CD4-positive, alpha-beta memory T cell (primary cell): ENCODE data around the gene ETDB. TPM values are rescaled to one million over a fixed set of nuclear protein-coding genes. Genes with fewer than 3 reads are reported as not detected.
"Not testable (repeated sequence)": the region's sequence is repeated elsewhere in the genome, so short reads cannot be mapped to it uniquely, and the experiment has no call there.

Experiments used
- CTCF ChIA-PET: fragments of 350-600 bp; sonication (Branson Sonifier 250); formaldehyde crosslinking; loops from one replicate; lab custom pipeline; 2021; ENCODE audit warnings: inconsistent platforms; ENCODE audit not compliant: partially characterized antibody; lab: Charles Lee
- POLR2A ChIA-PET: fragments of 350-600 bp; sonication (Branson Sonifier 250); formaldehyde crosslinking; loops from one replicate; lab custom pipeline; 2021; ENCODE audit not compliant: partially characterized antibody; lab: Charles Lee
- DNase-seq, 5 donors: peaks; one replicate each; pipeline versions ENCODE4 v3.0.0 to v3.0.0-alpha.2; 2020 to 2022; ENCODE audit warnings: mixed read lengths in 1 of 5
- H3K27ac ChIP-seq: one replicate; pipeline ENCODE4 v1.7.0; 2013; ENCODE audit warnings: low read depth, low read length
- H3K27me3 ChIP-seq: 2 replicates; pipeline ENCODE4 v1.7.0; 2013; ENCODE audit warnings: mild to moderate bottlenecking, low read length, moderate library complexity; ENCODE audit not compliant: insufficient read depth
- H3K36me3 ChIP-seq: 2 replicates; pipeline ENCODE4 v1.7.0; 2013; ENCODE audit warnings: mild to moderate bottlenecking, low read length, moderate library complexity; ENCODE audit not compliant: insufficient read depth
- H3K4me1 ChIP-seq: 2 replicates; pipeline ENCODE4 v1.7.0; 2013; ENCODE audit warnings: mild to moderate bottlenecking, low read length, moderate library complexity; ENCODE audit not compliant: insufficient read depth
- H3K4me3 ChIP-seq, 2 donors: one replicate each; pipeline ENCODE4 v1.7.0; 2013; ENCODE audit warnings: low read length in 2 of 2, mild to moderate bottlenecking in 1 of 2
- H3K9me3 ChIP-seq, 2 donors: one replicate each; pipeline ENCODE4 v1.7.0; 2013; ENCODE audit warnings: low read length in 2 of 2, control low read depth in 1 of 2; ENCODE audit not compliant: control insufficient read depth in 1 of 2
- H3K27ac Mint-ChIP-seq, 7 donors: one replicate each; pipeline ENCODE4 v1.8.0; 2020 to 2021; ENCODE audit warnings: mixed read lengths in 7 of 7, mild to moderate bottlenecking in 6 of 7, inconsistent platforms in 3 of 7, moderate library complexity in 3 of 7
- H3K27me3 Mint-ChIP-seq, 2 donors: one replicate each; pipeline ENCODE4 v1.8.0; 2020 to 2021; ENCODE audit warnings: mixed read lengths in 2 of 2
- H3K36me3 Mint-ChIP-seq, 2 donors: one replicate each; pipeline ENCODE4 v1.8.0; 2020 to 2021; ENCODE audit warnings: mixed read lengths in 2 of 2, inconsistent platforms in 1 of 2, mild to moderate bottlenecking in 1 of 2
- H3K4me1 Mint-ChIP-seq, 4 donors: one replicate each; pipeline ENCODE4 v1.8.0; 2020 to 2021; ENCODE audit warnings: mixed read lengths in 4 of 4, mild to moderate bottlenecking in 1 of 4
- H3K4me3 Mint-ChIP-seq, 8 donors: one replicate each; pipeline ENCODE4 v1.8.0; 2020 to 2021; ENCODE audit warnings: mixed read lengths in 8 of 8, mild to moderate bottlenecking in 7 of 8, moderate library complexity in 6 of 8, inconsistent platforms in 3 of 8
- H3K9me3 Mint-ChIP-seq, 8 donors: one replicate each; pipeline ENCODE4 v1.8.0; 2020 to 2021; ENCODE audit warnings: mixed read lengths in 8 of 8, mild to moderate bottlenecking in 5 of 8, inconsistent platforms in 3 of 8, moderate library complexity in 1 of 8
- intact Hi-C: fragments of 100-400 bp; cut with micrococcal nuclease; formaldehyde crosslinking; loops from one replicate; pipeline ENCODE4 v1.15.1; 2023
- polyA plus RNA-seq, 2 donors: library from polyadenylated mRNA; unstranded; fragments of 300-500 nt; fragmentation: Illumina TruSeq; gene quantifications; one replicate each; pipeline ENCODE4 v1.2.3, GENCODE V29; 2021
- total RNA-seq, 2 experiments: library from RNA; stranded (reverse); gene quantifications; one replicate each; pipeline ENCODE4 v1.2.3, GENCODE V29; 2021

Gene ETDB
- total and polyA plus RNA-seq, 4 experiments from 2014 or later = not detected

DNA sequence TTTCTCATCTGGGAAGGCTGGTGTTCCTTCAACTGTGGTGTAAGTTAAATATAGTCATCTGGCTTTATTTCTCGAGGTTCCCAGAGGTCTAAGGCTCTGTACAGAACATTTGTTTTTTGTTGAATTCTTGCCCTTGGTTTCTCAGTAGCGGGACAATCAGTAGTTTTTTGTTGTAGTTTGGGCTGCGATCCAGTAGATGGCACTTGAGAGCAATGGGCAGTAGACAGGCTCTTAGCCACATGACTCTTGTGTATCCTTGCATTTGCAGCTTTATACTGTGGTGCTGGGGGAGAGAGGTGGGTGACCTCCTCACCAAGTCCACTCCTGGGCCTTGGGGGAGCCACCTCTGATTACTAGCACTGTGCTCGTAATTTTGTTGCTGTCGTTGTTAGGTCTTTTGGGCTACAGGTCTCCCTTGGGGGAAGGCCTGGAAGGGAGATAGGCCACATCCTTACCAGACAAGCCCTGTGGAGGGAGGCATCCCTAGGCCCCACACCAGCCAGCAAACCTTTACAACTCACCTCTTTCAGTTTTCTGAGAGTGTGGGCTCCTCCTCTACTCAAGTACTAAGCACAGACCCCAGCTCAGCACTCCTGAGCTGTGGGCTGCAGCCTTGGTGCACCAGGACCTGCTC, 8.1 kb downstream of the ETDB start:
- Histone ChIP-seq H3K9me3 (no peaks in the 10 kb centered on the region), H3K4me1 (no peaks in the 10 kb centered on the region), H3K27me3 (no peaks in the 10 kb centered on the region), H3K36me3 (no peaks in the 10 kb centered on the region), H3K27ac (no peak overlapping the region), H3K4me3 (no peak overlapping the region)
- H3K4me3 Mint-ChIP-seq = no peak overlapping the region
- POLR2A ChIA-PET = no interaction called here
- H3K27ac Mint-ChIP-seq = no peak overlapping the region
- CTCF ChIA-PET = no interaction called here
- no peaks in the 10 kb centered on the region for H3K9me3 Mint-ChIP-seq
- H3K27me3 Mint-ChIP-seq = peaks cover 10 to 18% of the 10 kb centered on the region in 2 donors
- DNase-seq = peak in 4 of 5 donors; percentile 32 to 46 (median 41)
- peaks cover 0 to 1% (median 0%) of the 10 kb centered on the region in 4 donors for H3K4me1 Mint-ChIP-seq
- intact Hi-C loops = no loop called here
- no peaks in the 10 kb centered on the region for H3K36me3 Mint-ChIP-seq

DNA sequence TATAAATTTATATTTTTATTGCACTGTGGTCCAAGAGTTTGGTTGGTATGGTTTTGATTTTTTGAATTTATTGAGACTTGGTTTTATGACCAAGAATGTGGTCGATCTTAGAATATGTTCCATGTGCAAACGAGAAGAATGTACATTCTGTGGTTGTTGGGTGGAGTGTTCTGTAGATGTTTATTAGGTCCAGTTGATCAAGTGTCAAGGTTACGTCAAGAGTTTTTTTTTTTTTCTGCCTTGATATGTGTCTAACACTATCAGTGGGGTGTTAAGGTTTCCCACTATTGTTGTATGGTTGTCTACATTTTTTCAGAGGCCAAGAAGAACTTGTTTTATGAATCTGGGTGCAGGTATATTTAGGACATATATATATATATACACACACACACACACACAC, 10.8 kb downstream of the ETDB start:
- Histone ChIP-seq H3K36me3 (no peaks in the 10 kb centered on the region), H3K4me1 (no peaks in the 10 kb centered on the region), H3K9me3 (no peaks in the 10 kb centered on the region), H3K27me3 (no peaks in the 10 kb centered on the region), H3K27ac (no peak overlapping the region), H3K4me3 (no peak overlapping the region)
- POLR2A ChIA-PET = no interaction called here
- no peaks in the 10 kb centered on the region for H3K36me3 Mint-ChIP-seq
- H3K27me3 Mint-ChIP-seq = peaks cover 11 to 20% of the 10 kb centered on the region in 2 donors
- H3K27ac Mint-ChIP-seq = no peak overlapping the region
- H3K9me3 Mint-ChIP-seq = no peaks in the 10 kb centered on the region
- no peak overlapping the region for H3K4me3 Mint-ChIP-seq
- peaks cover 0 to 1% (median 0%) of the 10 kb centered on the region in 4 donors for H3K4me1 Mint-ChIP-seq
- CTCF ChIA-PET = no interaction called here
- intact Hi-C loops = no loop called here
- DNase-seq = no peak

DNA sequence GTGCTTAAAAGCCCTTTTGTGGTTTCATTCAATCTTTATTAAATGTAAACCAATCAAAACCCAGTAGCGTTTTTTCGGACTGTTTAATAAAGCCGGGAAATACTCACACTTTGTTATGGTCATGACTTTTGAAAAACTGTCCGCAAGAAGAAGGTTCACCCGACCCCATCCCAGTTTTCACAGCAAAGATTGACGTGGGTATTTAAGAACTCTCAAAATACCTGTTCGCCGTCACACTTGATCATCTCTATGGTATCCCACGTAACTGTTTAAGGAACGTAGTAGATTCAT, 20.9 kb downstream of the ETDB start:
- no peaks in the 10 kb centered on the region for H3K9me3 ChIP-seq
- intact Hi-C loops = no loop called here
- peak overlapping the region in 3 of 7 donors; percentile 51 to 84 (median 72) for H3K27ac Mint-ChIP-seq
- H3K36me3 ChIP-seq = no peaks in the 10 kb centered on the region
- peak overlapping the region in 6 of 8 donors; percentile 75 to 85 (median 82) for H3K4me3 Mint-ChIP-seq
- no peak for DNase-seq
- POLR2A ChIA-PET = no interaction called here
- H3K4me3 ChIP-seq = no peak overlapping the region
- H3K4me1 Mint-ChIP-seq = peaks cover 5 to 19% (median 6%) of the 10 kb centered on the region in 4 donors
- peaks cover 0 to under 1% of the 10 kb centered on the region in 2 donors for H3K27me3 Mint-ChIP-seq
- no peaks in the 10 kb centered on the region for H3K27me3 ChIP-seq
- CTCF ChIA-PET = no interaction called here
- H3K36me3 Mint-ChIP-seq = no peaks in the 10 kb centered on the region
- no peaks in the 10 kb centered on the region for H3K4me1 ChIP-seq
- H3K27ac ChIP-seq = no peak overlapping the region
- no peaks in the 10 kb centered on the region for H3K9me3 Mint-ChIP-seq

DNA sequence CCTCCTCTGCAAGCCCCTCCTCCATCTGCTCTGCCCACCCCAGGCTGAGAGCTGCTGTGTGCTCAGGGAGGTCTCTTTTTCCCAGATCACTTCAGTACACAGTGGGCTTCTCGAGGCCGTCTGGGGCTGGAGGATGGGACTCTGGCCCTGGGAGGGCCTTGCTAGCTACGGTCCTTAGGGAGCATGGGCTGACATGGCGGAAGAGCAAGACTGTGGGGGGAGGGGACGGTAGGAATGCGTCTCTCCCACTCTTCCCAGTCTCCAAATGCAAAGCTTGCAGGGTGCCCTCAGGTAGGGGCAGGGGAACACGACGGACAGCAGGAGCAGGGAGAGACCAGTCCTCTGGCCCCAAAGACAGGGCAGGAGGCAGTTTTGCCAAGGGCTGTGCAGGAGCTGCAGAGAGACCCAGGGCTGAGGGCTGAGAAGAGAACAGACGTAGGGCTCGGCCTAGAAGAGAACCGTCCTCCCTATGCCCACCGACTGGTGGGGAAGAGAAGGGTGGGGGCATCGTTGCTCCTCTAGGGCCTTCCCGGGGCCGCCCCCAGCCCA, 23.1 kb downstream of the ETDB start:
- H3K4me1 Mint-ChIP-seq = peaks cover 5 to 19% (median 6%) of the 10 kb centered on the region in 4 donors

DNA sequence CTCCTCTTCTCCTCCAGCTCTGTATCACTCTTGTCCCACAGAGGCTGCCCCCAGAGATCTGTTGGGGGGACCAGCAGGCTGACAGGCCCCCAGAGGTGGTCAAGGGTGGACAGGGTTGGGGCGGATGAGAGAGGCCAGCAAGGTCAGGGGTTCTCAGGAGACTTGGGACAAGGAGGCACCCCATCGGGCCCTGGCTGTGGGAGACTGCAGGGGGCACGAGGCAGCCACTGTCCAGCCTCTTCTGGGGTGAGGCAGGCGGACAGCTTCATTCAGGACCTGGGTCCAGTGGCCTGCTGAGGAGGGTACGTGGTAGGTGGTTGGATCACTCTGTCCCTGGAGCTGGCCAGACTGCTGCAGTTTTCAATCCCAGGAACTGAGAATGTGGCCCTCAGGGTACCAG, 24.6 kb downstream of the ETDB start:
- peaks cover 5 to 19% (median 6%) of the 10 kb centered on the region in 4 donors for H3K4me1 Mint-ChIP-seq
- H3K36me3 ChIP-seq = no peaks in the 10 kb centered on the region
- peaks cover 0 to 2% of the 10 kb centered on the region in 2 donors for H3K27me3 Mint-ChIP-seq
- H3K27ac ChIP-seq = no peak overlapping the region
- no peaks in the 10 kb centered on the region for H3K27me3 ChIP-seq
- no peaks in the 10 kb centered on the region for H3K9me3 Mint-ChIP-seq
- no peaks in the 10 kb centered on the region for H3K36me3 Mint-ChIP-seq
- ChIA-PET POLR2A (no interaction called here), CTCF (no interaction called here)
- no peak for DNase-seq
- no peak overlapping the region for H3K27ac Mint-ChIP-seq
- intact Hi-C loops = no loop called here
- no peak overlapping the region for H3K4me3 Mint-ChIP-seq
- no peak overlapping the region for H3K4me3 ChIP-seq
- no peaks in the 10 kb centered on the region for H3K9me3 ChIP-seq
- H3K4me1 ChIP-seq = no peaks in the 10 kb centered on the region

More for the DNA sequence above, 23.1 kb downstream of the ETDB start:
- H3K9me3 ChIP-seq, H3K9me3 Mint-ChIP-seq, H3K27me3 Mint-ChIP-seq, H3K4me1 ChIP-seq, H3K27ac ChIP-seq, H3K4me3 ChIP-seq, H3K27me3 ChIP-seq, intact Hi-C loops, H3K36me3 Mint-ChIP-seq, H3K36me3 ChIP-seq, DNase-seq: not testable (repeated sequence)
- POLR2A ChIA-PET = interaction anchor here (0.9 kb wide), 1 partner anchor 45 kb away, joined by 4 read pairs; the partner anchor contains the start of gene RTL8A
- peak overlapping the region in 1 of 7 donors; percentile 63 for H3K27ac Mint-ChIP-seq
- peak overlapping the region in 3 of 8 donors; percentile 54 to 69 (median 64) for H3K4me3 Mint-ChIP-seq
- CTCF ChIA-PET = interaction anchor here (0.8 kb wide), 1 partner anchor 11 kb away, joined by 3 read pairs; no protein-coding TSS in a partner anchor

DNA sequence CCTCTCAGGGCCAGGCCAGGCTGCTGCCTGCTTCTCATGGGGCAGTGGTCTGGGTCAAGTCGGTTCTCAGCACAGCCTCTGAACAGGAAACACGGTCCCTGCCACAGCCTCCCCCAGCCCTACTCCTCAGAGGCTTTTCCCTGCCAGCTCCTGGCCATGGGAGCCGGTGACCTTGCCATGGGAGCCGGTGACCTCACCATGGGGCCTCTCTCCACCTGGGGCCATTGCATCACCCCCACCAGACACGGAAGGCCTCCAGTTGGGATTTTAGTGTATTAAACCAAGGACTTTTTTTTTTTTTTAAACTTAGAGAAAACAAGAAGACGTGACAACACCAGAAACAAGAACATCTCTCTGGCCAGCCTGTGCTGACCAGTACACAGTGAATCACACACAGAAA, 25.6 kb downstream of the ETDB start:
- no peaks in the 10 kb centered on the region for H3K4me1 ChIP-seq
- no peak overlapping the region for H3K27ac ChIP-seq
- intact Hi-C loops = no loop called here
- Mint-ChIP-seq H3K4me1 (peaks cover 5 to 19% (median 6%) of the 10 kb centered on the region in 4 donors), H3K9me3 (no peaks in the 10 kb centered on the region), H3K36me3 (no peaks in the 10 kb centered on the region), H3K27ac (no peak overlapping the region), H3K27me3 (peaks cover 0 to 2% of the 10 kb centered on the region in 2 donors), H3K4me3 (peak overlapping the region in 1 of 8 donors; percentile 35)
- ChIA-PET POLR2A (no interaction called here), CTCF (no interaction called here)
- H3K36me3 ChIP-seq = no peaks in the 10 kb centered on the region
- no peak overlapping the region for H3K4me3 ChIP-seq
- H3K9me3 ChIP-seq = no peaks in the 10 kb centered on the region
- DNase-seq = no peak
- H3K27me3 ChIP-seq = no peaks in the 10 kb centered on the region

DNA sequence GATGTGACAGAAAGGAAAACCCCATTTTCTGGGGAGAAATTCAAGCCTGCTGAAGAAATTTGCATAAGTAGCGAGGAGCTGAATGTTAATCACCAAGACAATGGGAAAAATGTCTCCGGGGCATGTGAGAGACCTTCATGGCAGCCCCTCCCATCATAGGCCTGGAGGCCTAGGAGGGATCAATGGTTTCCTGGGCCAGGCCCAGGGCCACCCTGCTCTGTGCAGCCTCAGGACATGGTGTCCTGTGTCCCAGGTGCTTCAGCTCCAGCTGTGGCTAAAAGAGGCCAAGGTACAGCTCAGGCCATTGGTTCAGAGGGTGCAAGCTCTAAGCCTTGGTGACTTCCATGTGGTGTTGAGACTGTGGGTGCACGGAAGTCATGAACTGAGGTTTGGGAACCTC, 31.2 kb downstream of the ETDB start:
- no peak overlapping the region for H3K4me3 ChIP-seq
- no peak for DNase-seq

More for the DNA sequence above, 31.2 kb downstream of the ETDB start:
- peaks cover 1 to 6% (median 5%) of the 10 kb centered on the region in 4 donors for H3K4me1 Mint-ChIP-seq
- Histone ChIP-seq H3K9me3 (no peaks in the 10 kb centered on the region), H3K36me3 (no peaks in the 10 kb centered on the region), H3K4me1 (no peaks in the 10 kb centered on the region), H3K27ac (no peak overlapping the region), H3K27me3 (no peaks in the 10 kb centered on the region)
- ChIA-PET POLR2A (no interaction called here), CTCF (interaction anchor here (1.3 kb wide), 1 partner anchor 10 kb away, joined by 3 read pairs; no protein-coding TSS in a partner anchor)
- no peak overlapping the region for H3K27ac Mint-ChIP-seq
- no peak overlapping the region for H3K4me3 Mint-ChIP-seq
- no peaks in the 10 kb centered on the region for H3K36me3 Mint-ChIP-seq
- intact Hi-C loops = no loop called here
- peaks cover 0 to 5% of the 10 kb centered on the region in 2 donors for H3K27me3 Mint-ChIP-seq
- no peaks in the 10 kb centered on the region for H3K9me3 Mint-ChIP-seq
